Measurements from ENCODE around the gene CARD9.
"Not testable (repeated sequence)": the region's sequence is repeated elsewhere in the genome, so short reads cannot be mapped to it uniquely, and the experiment has no call there.

CARD9 gene

GRCh38 chr9:136373300-136374182 lies at the start of gene CARD9:
Gene CARD9 (minus strand): TSS chr9:136373669. CDS start chr9:136372078, 1,591 bp downstream.
- no peak for DNase-seq

GRCh38 chr9:136422876-136423275 lies 49.4 kb upstream of the CARD9 start:
- DNase-seq: no peak

GRCh38 chr9:136421791-136422190 lies 48.3 kb upstream of the CARD9 start:
- DNase-seq: no peak

GRCh38 chr9:136419092-136419420 lies 45.6 kb upstream of the CARD9 start:
- DNase-seq: no peak

- DNase-seq: no peak
Observed at GRCh38 chr9:136418182-136419091, 45.0 kb upstream of the CARD9 start.

GRCh38 chr9:136416914-136417313 lies 43.4 kb upstream of the CARD9 start:
- DNase-seq: no peak

GRCh38 chr9:136416427-136416826 lies 43.0 kb upstream of the CARD9 start:
- no peak for DNase-seq

GRCh38 chr9:136412962-136413361 lies 39.5 kb upstream of the CARD9 start:
- no peak for DNase-seq

- peak; percentile 25 for DNase-seq
Observed at GRCh38 chr9:136411378-136411777, 37.9 kb upstream of the CARD9 start.

- DNase-seq: peak; percentile 95
Observed at GRCh38 chr9:136410500-136411287, 37.2 kb upstream of the CARD9 start, which contains the start of the genes ENTR1 and PMPCA. Gene ENTR1 (minus strand): TSS chr9:136410614. CDS start chr9:136410397, 217 bp downstream. Gene PMPCA (plus strand): TSS chr9:136410658. CDS start chr9:136410669, 11 bp downstream.

GRCh38 chr9:136409557-136410455 lies 36.3 kb upstream of the CARD9 start:
- peak; percentile 54 for DNase-seq

- DNase-seq: peak; percentile 56
Observed at GRCh38 chr9:136407911-136408310, 34.4 kb upstream of the CARD9 start.

GRCh38 chr9:136407061-136407460 lies 33.6 kb upstream of the CARD9 start:
- DNase-seq: not testable (repeated sequence)

GRCh38 chr9:136405904-136406303 lies 32.4 kb upstream of the CARD9 start:
- DNase-seq: not testable (repeated sequence)

GRCh38 chr9:136405481-136405880 lies 32.0 kb upstream of the CARD9 start:
- no peak for DNase-seq

GRCh38 chr9:136404801-136405136 lies 31.3 kb upstream of the CARD9 start:
- DNase-seq: no peak

GRCh38 chr9:136403915-136404800 lies 30.7 kb upstream of the CARD9 start:
- peak; percentile 79 for DNase-seq

- peak; percentile 88 for DNase-seq
Observed at GRCh38 chr9:136403538-136403914, 30.1 kb upstream of the CARD9 start.

GRCh38 chr9:136402067-136402466 lies 28.6 kb upstream of the CARD9 start:
- DNase-seq: no peak

GRCh38 chr9:136401173-136401922 lies 27.9 kb upstream of the CARD9 start:
- no peak for DNase-seq
